ENCODE results near the gene ALDH4A1. TPM values are rescaled to one million over a fixed set of nuclear protein-coding genes. Genes with fewer than 3 reads are reported as not detected.

Gene ALDH4A1
- polyA plus RNA-seq, 1 experiment = 36.6 TPM

DNA sequence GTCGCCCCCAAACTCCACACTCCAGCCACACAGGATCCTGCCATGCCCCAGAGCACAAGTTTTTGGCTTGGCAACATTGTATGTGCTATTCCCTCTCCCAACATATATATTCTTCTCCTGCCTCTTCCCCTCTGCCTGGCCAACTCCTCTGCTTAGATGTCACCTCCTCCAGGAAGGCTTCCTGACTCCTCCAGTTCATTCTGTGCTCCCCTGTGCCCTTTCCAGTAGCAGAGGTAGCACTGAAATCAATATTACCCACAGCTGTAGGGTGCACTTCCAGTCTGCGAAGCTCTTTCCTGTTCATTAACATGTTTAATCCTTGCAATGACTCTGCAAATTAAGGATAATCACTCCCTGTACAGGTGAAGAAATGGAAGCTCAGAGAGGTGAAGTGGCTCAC lies 21.2 kb downstream of the ALDH4A1 start:
- Histone ChIP-seq H3K4me3 (ENCODE audit: low read depth, low read length) (no peak overlapping the region), H3K36me3 (ENCODE audit: control insufficient read depth, insufficient read depth, low read length) (no peaks in the 10 kb centered on the region; the same call in 1 of the 2 replicates), H3K27me3 (ENCODE audit: control insufficient read depth, insufficient read depth, low read length) (no peaks in the 10 kb centered on the region)
- CTCF ChIA-PET = interaction anchor here (2.0 kb wide), 1 partner anchor 32 kb away, joined by 6 read pairs; no protein-coding TSS in a partner anchor
- POLR2A ChIA-PET = no interaction called here
- no peak for DNase-seq (ENCODE audit: low read depth)
- TF ChIP-seq, protein P1, sequence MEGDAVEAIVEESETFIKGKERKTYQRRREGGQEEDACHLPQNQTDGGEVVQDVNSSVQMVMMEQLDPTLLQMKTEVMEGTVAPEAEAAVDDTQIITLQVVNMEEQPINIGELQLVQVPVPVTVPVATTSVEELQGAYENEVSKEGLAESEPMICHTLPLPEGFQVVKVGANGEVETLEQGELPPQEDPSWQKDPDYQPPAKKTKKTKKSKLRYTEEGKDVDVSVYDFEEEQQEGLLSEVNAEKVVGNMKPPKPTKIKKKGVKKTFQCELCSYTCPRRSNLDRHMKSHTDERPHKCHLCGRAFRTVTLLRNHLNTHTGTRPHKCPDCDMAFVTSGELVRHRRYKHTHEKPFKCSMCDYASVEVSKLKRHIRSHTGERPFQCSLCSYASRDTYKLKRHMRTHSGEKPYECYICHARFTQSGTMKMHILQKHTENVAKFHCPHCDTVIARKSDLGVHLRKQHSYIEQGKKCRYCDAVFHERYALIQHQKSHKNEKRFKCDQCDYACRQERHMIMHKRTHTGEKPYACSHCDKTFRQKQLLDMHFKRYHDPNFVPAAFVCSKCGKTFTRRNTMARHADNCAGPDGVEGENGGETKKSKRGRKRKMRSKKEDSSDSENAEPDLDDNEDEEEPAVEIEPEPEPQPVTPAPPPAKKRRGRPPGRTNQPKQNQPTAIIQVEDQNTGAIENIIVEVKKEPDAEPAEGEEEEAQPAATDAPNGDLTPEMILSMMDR (IDR thresholded peaks at IDR 0.05; ENCODE audit: insufficient read depth, low read depth, low read length) = no peak

DNA sequence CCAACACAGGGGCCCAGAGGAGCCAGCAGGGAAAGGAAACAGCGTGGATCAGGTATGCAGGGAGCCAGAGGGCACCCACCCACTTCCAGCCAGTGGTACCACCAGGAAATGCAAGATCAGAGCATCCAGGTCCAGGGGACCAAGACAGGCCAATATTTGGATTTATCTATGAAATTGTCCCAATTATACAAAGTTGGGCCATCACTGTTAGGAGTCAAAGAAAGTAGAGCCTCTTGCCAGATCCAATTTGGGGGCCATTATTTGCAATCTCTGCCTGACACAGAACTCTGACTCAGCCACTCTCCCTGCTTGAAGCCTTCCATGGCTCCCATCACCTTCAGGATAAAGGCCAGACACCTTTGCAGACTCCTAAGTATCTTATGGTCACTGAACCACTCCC lies 21.8 kb downstream of the ALDH4A1 start:
- CTCF ChIA-PET = interaction anchor here (2.0 kb wide), 1 partner anchor 32 kb away, joined by 6 read pairs; no protein-coding TSS in a partner anchor
- POLR2A ChIA-PET = no interaction called here

DNA sequence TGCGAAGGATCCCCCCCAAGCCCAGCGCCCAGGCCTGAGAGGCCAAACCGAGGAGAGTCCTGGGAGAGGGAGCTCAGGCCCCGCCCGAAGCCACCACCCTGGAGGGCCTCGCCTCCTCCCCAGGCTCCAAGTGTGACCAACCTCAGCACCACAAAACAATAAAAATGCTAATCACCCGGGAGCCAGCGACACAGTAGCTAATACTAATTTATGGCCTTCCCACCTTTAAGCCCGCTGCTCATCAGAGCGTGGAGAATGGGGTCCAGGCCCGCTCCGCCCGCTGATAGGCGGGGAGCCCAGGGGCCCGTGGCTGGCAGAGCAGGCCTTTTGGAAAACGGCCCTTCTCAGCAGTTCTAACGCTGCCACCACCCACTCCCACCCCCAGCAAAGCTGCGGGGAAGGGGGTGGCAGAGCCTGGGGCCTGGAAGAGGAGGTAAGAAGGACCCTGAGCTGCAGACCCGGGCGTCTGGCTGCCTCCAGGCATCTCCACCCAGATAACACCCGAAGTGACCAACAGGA lies 22.5 kb downstream of the ALDH4A1 start:
- CTCF ChIA-PET = no interaction called here

More for the DNA sequence above, 21.8 kb downstream of the ALDH4A1 start:
- Histone ChIP-seq H3K4me3 (ENCODE audit: low read depth, low read length) (no peak overlapping the region), H3K36me3 (ENCODE audit: control insufficient read depth, insufficient read depth, low read length) (no peaks in the 10 kb centered on the region; the same call in 1 of the 2 replicates), H3K27me3 (ENCODE audit: control insufficient read depth, insufficient read depth, low read length) (no peaks in the 10 kb centered on the region)
- DNase-seq (ENCODE audit: low read depth) = no peak
- TF ChIP-seq, protein P1 (IDR thresholded peaks at IDR 0.05; ENCODE audit: insufficient read depth, low read depth, low read length) = no peak

DNA sequence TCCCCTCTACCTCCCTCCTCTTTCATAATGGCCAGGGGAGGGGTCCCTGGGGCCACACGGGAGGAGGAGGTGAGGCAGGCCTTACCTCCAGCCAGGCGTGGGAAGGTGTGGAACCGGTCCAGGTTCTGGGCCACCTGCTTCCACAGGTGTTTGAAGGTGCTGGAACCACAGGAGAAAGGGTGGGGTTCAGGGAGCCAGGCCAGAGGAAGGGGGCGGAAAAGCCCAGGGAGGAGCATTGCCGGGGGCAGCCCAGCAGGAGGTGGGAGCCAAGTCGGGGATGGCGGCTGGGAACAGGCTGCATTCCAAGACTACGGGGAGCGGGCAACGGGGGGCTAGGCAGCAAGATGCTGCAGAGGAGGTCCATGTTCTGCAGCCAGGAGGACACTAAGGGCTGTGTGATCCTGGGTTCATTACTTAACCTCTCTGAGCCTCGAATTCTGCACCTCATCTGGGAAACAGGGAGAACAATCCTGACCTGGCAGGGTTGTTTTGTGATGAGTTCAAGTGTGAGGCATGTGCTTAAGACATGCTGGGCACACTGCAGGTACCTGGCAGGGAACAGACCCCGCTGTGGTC lies 23.1 kb downstream of the ALDH4A1 start:
- TF ChIP-seq, protein P1 (IDR thresholded peaks at IDR 0.05; ENCODE audit: insufficient read depth, low read depth, low read length) = no peak
- ChIA-PET CTCF (interaction anchor here (0.6 kb wide), 1 partner anchor 93 kb away, joined by 3 read pairs; no protein-coding TSS in a partner anchor), POLR2A (no interaction called here)
- H3K27me3 ChIP-seq (ENCODE audit: control insufficient read depth, insufficient read depth, low read length) = no peaks in the 10 kb centered on the region
- DNase-seq (ENCODE audit: low read depth) = no peak
- no peak overlapping the region for H3K4me3 ChIP-seq (ENCODE audit: low read depth, low read length)
- no peaks in the 10 kb centered on the region; the same call in 1 of the 2 replicates for H3K36me3 ChIP-seq (ENCODE audit: control insufficient read depth, insufficient read depth, low read length)

More for the DNA sequence above, 22.5 kb downstream of the ALDH4A1 start:
- no peak for DNase-seq (ENCODE audit: low read depth)
- H3K4me3 ChIP-seq (ENCODE audit: low read depth, low read length) = no peak overlapping the region
- no peaks in the 10 kb centered on the region for H3K27me3 ChIP-seq (ENCODE audit: control insufficient read depth, insufficient read depth, low read length)
- POLR2A ChIA-PET = no interaction called here
- TF ChIP-seq, protein P1 (IDR thresholded peaks at IDR 0.05; ENCODE audit: insufficient read depth, low read depth, low read length) = no peak
- H3K36me3 ChIP-seq (ENCODE audit: control insufficient read depth, insufficient read depth, low read length) = no peaks in the 10 kb centered on the region; the same call in 1 of the 2 replicates

DNA sequence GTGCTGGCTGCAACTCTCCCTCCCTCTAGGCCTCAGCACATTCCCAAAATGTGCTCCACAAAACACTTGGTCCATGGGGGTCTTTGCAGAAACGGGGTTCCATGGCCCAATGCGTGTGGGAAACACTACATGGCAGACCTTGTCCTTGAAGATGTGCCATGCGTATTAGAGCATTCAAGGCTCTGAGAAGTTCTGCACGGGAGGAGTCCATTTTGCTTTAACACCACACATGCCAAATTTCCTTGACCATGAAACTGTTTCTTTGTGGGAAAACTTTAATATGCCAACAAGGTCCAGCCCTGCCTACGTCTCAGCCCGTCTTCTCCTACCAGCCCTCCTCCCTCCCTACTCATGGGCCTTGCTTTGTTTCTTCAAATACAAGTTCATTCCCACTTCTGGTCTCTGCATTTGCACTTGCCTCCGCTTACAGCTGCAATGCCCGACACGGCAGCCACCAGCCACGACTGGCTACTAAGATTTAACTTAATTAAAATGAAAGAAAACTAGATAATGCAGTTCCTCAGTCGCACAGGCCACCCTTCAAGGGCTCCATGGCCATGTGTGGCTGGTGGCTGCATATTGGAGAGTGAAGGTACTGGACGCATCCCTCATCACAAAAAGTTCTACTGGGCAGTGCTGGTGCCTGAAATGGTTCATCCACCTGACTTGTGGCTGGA lies 23.7 kb downstream of the ALDH4A1 start:
- Histone ChIP-seq H3K36me3 (ENCODE audit: control insufficient read depth, insufficient read depth, low read length) (no peaks in the 10 kb centered on the region; the same call in 1 of the 2 replicates), H3K4me3 (ENCODE audit: low read depth, low read length) (no peak overlapping the region), H3K27me3 (ENCODE audit: control insufficient read depth, insufficient read depth, low read length) (no peaks in the 10 kb centered on the region)
- POLR2A ChIA-PET = no interaction called here
- TF ChIP-seq, protein P1 (IDR thresholded peaks at IDR 0.05; ENCODE audit: insufficient read depth, low read depth, low read length) = no peak
- CTCF ChIA-PET = interaction anchor here (0.6 to 7.4 kb wide), 2 partner anchors 93 to 281 kb away, joined by 3 to 67 read pairs; no protein-coding TSS in a partner anchor
- DNase-seq (ENCODE audit: low read depth) = no peak

All from BJ (cell line).